Liver (tissue), 9 donors: ENCODE data around the gene OR13C9. TPM values are rescaled to one million over a fixed set of nuclear protein-coding genes. Genes with fewer than 3 reads are reported as not detected.

ENCODE experiments used
- DNase-seq: peaks from one replicate; pipeline ENCODE4 v3.0.0-alpha.2; 2017; ENCODE audit warnings: low spot score
- H3K27ac ChIP-seq, 2 donors: one replicate each; pipeline ENCODE4 v1.7.0; 2013; ENCODE audit warnings: inconsistent platforms in 2 of 2, low read length in 2 of 2, control low read depth in 1 of 2, low read depth in 1 of 2, mild to moderate bottlenecking in 1 of 2
- H3K27me3 ChIP-seq, 4 donors: one replicate each; pipeline versions ENCODE4 v1.6.1 to v1.7.0; 2013; ENCODE audit warnings: low read length in 3 of 4, inconsistent platforms in 1 of 4, mild to moderate bottlenecking in 1 of 4, moderate library complexity in 1 of 4; ENCODE audit not compliant: control insufficient read depth in 4 of 4, insufficient read depth in 4 of 4
- H3K36me3 ChIP-seq, 4 donors: one replicate each; pipeline versions ENCODE4 v1.6.1 to v1.7.0; 2013; ENCODE audit warnings: low read length in 3 of 4, mild to moderate bottlenecking in 3 of 4, low read depth in 1 of 4, moderate library complexity in 1 of 4; ENCODE audit not compliant: control insufficient read depth in 4 of 4, insufficient read depth in 3 of 4
- H3K4me1 ChIP-seq, 4 donors: one replicate each; pipeline versions ENCODE4 v1.6.1 to v1.7.0; 2013; ENCODE audit warnings: low read length in 3 of 4, mild to moderate bottlenecking in 3 of 4, moderate library complexity in 1 of 4; ENCODE audit not compliant: control insufficient read depth in 4 of 4, insufficient read depth in 4 of 4
- H3K4me3 ChIP-seq, 3 donors: one replicate each; pipeline versions ENCODE4 v1.6.1 to v1.7.0; 2013; ENCODE audit warnings: low read length in 3 of 3, control low read depth in 1 of 3, low read depth in 1 of 3, mild to moderate bottlenecking in 1 of 3
- H3K9ac ChIP-seq, 2 donors: one replicate each; pipeline ENCODE4 v1.7.0; 2013; ENCODE audit warnings: low read length in 2 of 2, mild to moderate bottlenecking in 2 of 2, moderate library complexity in 2 of 2, control low read depth in 1 of 2, low read depth in 1 of 2
- H3K9me3 ChIP-seq, 4 donors: one replicate each; pipeline versions ENCODE4 v1.6.1 to v1.7.0; 2013; ENCODE audit warnings: low read length in 3 of 4; ENCODE audit not compliant: control insufficient read depth in 4 of 4
- EGR1 ChIP-seq, 2 donors: IDR thresholded peaks; 2 replicates each; pipeline ENCODE4 v1.6.1; 2016 to 2018; ENCODE audit warnings: antibody characterized with exemption in 2 of 2, low read depth in 2 of 2
- FOXA1 ChIP-seq: IDR thresholded peaks from 2 replicates; pipeline ENCODE4 v1.6.1; 2016; ENCODE audit warnings: antibody characterized with exemption
- FOXA2 ChIP-seq: IDR thresholded peaks from 2 replicates; pipeline ENCODE4 v1.6.1; 2016; ENCODE audit warnings: antibody characterized with exemption
- GABPA ChIP-seq, 2 donors: IDR thresholded peaks in 1 of 2; conservative IDR thresholded peaks in 1 of 2; 2 replicates each; pipeline ENCODE4 v1.6.1; 2016; ENCODE audit warnings: antibody characterized with exemption in 2 of 2, mild to moderate bottlenecking in 1 of 2, moderate library complexity in 1 of 2
- HNF4A ChIP-seq, 2 donors: conservative IDR thresholded peaks; 2 replicates each; pipeline ENCODE4 v1.6.1; 2016; ENCODE audit warnings: antibody characterized with exemption in 2 of 2, mild to moderate bottlenecking in 2 of 2
- JUND ChIP-seq, 2 donors: IDR thresholded peaks; 2 replicates each; pipeline ENCODE4 v1.6.1; 2016; ENCODE audit warnings: antibody characterized with exemption in 2 of 2
- NR2F2 ChIP-seq: IDR thresholded peaks from 2 replicates; pipeline ENCODE4 v1.6.1; 2016; ENCODE audit warnings: antibody characterized with exemption
- RXRA ChIP-seq, 2 donors: IDR thresholded peaks; 2 replicates each; pipeline ENCODE4 v1.6.1; 2017 to 2018; ENCODE audit warnings: antibody characterized with exemption in 2 of 2, mild to moderate bottlenecking in 1 of 2
- YY1 ChIP-seq: IDR thresholded peaks from 2 replicates; pipeline ENCODE4 v1.6.1; 2016; ENCODE audit warnings: antibody characterized with exemption, mild to moderate bottlenecking
- whole genome bisulfite sequencing: extraction: QIAGEN DNeasy Blood & Tissue Kit; methylation state at CpG from one replicate; pipeline ENCODE4 v1.1.7; 2013; 5-methylcytosine and 5-hydroxymethylcytosine counted together
- polyA plus RNA-seq, 2 donors: library from polyadenylated mRNA; stranded (reverse) in 1 of 2; unstranded in 1 of 2; fragments of 200-250 nt in 1 of 2; fragments of >200 nt in 1 of 2; fragmentation: Nextera tagmentation in 1 of 2; extraction: Ambion mirVana in 1 of 2; gene quantifications; one replicate each; pipeline versions ENCODE4 v1.2.1 to v1.2.3, GENCODE V29; 2013 to 2015
- total RNA-seq, 2 donors: library from RNA; depleted of rRNA; stranded (reverse); fragments of >200 nt; gene quantifications; one replicate each; pipeline ENCODE4 v1.2.3, GENCODE V29; 2014
- TF ChIP-seq, protein P1 (sequence below): fragments of 150-350 bp; IDR thresholded peaks from 2 replicates; pipeline ENCODE4 v1.5.1; 2017; ENCODE audit warnings: improper control_type of control experiment, low read depth, low read length; ENCODE audit not compliant: missing input control
- TF ChIP-seq, protein P2 (sequence below): IDR thresholded peaks from 2 replicates; pipeline ENCODE4 v1.6.1; 2016; ENCODE audit warnings: antibody characterized with exemption
- TF ChIP-seq, protein P3 (sequence below): IDR thresholded peaks from 2 replicates; pipeline ENCODE4 v1.6.1; 2016; ENCODE audit warnings: antibody characterized with exemption
- TF ChIP-seq, protein P4 (sequence below): IDR thresholded peaks from 2 replicates; pipeline ENCODE4 v1.6.1; 2016; ENCODE audit warnings: antibody characterized with exemption
- donor health status: healthy.
- donor health status: healthy.
- donor health status: healthy.
- donor health status: healthy.
- donor health status: healthy.

OR13C9 gene
- total and polyA plus RNA-seq, 4 donors = 0.25 TPM; not detected in 3

DNA sequence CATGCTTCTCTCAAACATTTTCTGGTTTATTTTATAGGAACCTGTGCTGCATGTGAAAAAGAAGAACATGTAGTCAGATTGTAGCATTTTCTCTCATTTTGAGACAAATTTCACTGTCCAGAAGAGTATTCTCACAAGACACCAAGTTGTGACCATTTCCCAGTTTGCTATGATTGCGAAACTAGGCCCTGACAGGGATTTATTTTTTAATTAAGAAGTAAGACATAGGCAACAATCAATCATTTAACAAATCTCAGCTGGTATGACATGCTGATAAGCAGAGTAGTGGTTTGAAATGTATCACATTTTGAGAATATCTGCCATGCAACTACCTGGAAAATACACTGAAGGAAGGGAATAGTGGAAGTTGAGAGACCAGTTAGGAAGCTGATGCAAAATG, 37.4 kb downstream of the OR13C9 start:
- no peaks in the 10 kb centered on the region for H3K27me3 ChIP-seq
- DNase-seq = no peak
- no peaks in the 10 kb centered on the region for H3K9me3 ChIP-seq
- H3K36me3 ChIP-seq = no peaks in the 10 kb centered on the region
- TF ChIP-seq GABPA (IDR thresholded peaks at IDR 0.05 in 1 of 2, conservative IDR thresholded peaks at IDR 0.05 in 1 of 2) (no peak), HNF4A (conservative IDR thresholded peaks at IDR 0.05) (no peak)
- H3K9ac ChIP-seq = no peak overlapping the region
- 95% methylated on average over 1 of the region's 1 CpG for WGBS
- H3K4me3 ChIP-seq = no peak overlapping the region
- no peak overlapping the region for H3K27ac ChIP-seq
- no peaks in the 10 kb centered on the region for H3K4me1 ChIP-seq

DNA sequence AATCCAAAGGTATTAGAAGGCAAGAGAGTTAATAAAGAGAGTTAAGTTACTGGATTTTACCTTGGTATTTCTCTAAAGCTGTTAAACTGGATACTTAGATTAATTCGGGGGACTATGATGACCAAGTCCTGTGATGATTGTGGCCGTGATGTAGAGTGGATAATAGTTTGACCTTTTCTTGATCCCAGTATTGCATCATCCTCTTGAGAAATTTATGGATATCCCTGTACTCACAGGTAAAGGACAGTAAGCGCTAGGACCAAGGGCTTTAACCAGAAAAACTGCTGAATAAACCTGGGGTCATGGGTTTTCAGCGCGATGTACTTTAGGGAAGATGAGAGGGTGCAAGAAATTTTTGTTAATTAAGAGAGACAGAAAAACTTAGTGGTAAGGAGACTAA, 40.7 kb downstream of the OR13C9 start:
- DNase-seq = no peak
- H3K4me1 ChIP-seq = no peaks in the 10 kb centered on the region
- H3K9me3 ChIP-seq = peaks cover 0 to 7% (median 2%) of the 10 kb centered on the region in 4 donors
- 74% methylated on average over 5 of the region's 5 CpGs for WGBS
- H3K9ac ChIP-seq = no peak overlapping the region
- no peak overlapping the region for H3K27ac ChIP-seq
- no peak for TF ChIP-seq FOXA1
- no peak overlapping the region for H3K4me3 ChIP-seq
- no peaks in the 10 kb centered on the region for H3K36me3 ChIP-seq
- no peaks in the 10 kb centered on the region for H3K27me3 ChIP-seq

DNA sequence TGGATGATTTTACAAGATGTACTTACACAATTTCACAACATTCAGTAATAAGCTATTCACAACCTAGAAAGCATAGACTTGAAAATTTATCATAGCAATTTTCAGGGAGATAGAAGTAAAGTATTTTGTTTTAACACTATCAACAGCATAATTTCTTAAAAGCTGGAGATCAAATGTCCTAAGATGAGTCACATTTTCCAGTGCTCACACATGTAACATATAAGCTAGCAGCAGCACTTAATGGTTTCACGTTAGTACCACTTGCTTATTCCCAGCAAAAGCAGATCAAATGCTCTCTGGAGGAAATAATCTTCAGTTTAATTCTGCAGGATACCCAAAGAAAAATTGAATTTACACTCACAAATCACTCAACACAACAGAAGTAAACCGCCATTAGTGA, 42.5 kb downstream of the OR13C9 start:
- WGBS = 75% methylated on average over 2 of the region's 2 CpGs
- H3K9me3 ChIP-seq = peaks cover 0 to 8% (median 5%) of the 10 kb centered on the region in 4 donors
- no peak overlapping the region for H3K9ac ChIP-seq
- H3K27ac ChIP-seq = no peak overlapping the region
- H3K4me1 ChIP-seq = no peaks in the 10 kb centered on the region
- H3K27me3 ChIP-seq = no peaks in the 10 kb centered on the region
- no peak overlapping the region for H3K4me3 ChIP-seq
- H3K36me3 ChIP-seq = no peaks in the 10 kb centered on the region
- TF ChIP-seq NR2F2 (no peak), EGR1 (IDR thresholded peaks at IDR 0.05; ENCODE audit: low read depth in 2 of 2) (no peak), YY1 (no peak), RXRA (IDR thresholded peaks at IDR 0.05) (no peak)
- TF ChIP-seq, protein P1, sequence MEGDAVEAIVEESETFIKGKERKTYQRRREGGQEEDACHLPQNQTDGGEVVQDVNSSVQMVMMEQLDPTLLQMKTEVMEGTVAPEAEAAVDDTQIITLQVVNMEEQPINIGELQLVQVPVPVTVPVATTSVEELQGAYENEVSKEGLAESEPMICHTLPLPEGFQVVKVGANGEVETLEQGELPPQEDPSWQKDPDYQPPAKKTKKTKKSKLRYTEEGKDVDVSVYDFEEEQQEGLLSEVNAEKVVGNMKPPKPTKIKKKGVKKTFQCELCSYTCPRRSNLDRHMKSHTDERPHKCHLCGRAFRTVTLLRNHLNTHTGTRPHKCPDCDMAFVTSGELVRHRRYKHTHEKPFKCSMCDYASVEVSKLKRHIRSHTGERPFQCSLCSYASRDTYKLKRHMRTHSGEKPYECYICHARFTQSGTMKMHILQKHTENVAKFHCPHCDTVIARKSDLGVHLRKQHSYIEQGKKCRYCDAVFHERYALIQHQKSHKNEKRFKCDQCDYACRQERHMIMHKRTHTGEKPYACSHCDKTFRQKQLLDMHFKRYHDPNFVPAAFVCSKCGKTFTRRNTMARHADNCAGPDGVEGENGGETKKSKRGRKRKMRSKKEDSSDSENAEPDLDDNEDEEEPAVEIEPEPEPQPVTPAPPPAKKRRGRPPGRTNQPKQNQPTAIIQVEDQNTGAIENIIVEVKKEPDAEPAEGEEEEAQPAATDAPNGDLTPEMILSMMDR = no peak
- TF ChIP-seq, protein P2, sequence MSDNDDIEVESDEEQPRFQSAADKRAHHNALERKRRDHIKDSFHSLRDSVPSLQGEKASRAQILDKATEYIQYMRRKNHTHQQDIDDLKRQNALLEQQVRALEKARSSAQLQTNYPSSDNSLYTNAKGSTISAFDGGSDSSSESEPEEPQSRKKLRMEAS = no peak
- TF ChIP-seq, protein P3, sequence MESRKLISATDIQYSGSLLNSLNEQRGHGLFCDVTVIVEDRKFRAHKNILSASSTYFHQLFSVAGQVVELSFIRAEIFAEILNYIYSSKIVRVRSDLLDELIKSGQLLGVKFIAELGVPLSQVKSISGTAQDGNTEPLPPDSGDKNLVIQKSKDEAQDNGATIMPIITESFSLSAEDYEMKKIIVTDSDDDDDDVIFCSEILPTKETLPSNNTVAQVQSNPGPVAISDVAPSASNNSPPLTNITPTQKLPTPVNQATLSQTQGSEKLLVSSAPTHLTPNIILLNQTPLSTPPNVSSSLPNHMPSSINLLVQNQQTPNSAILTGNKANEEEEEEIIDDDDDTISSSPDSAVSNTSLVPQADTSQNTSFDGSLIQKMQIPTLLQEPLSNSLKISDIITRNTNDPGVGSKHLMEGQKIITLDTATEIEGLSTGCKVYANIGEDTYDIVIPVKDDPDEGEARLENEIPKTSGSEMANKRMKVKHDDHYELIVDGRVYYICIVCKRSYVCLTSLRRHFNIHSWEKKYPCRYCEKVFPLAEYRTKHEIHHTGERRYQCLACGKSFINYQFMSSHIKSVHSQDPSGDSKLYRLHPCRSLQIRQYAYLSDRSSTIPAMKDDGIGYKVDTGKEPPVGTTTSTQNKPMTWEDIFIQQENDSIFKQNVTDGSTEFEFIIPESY = no peak
- no peak for DNase-seq

DNA sequence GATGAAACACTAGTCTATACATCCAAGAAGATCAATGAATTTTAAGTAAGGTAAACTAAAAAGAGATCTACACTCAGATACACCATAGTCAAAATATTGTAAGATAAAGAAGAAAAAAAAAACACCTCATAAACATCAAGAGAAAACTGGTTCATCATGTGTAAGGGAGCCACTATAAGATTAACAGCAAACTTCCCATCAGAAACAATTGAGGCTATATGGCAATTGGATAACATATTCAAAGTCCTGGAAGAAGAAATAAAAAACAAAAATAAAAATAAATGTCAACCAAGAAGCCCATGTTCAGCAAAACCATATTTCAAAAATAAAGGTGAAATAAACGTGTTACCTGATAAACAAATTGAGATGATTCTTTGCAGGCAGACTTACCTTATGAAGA, 45.4 kb downstream of the OR13C9 start:
- Histone ChIP-seq H3K4me3 (no peak overlapping the region), H3K9me3 (peaks cover 0 to 8% (median 5%) of the 10 kb centered on the region in 4 donors), H3K4me1 (no peaks in the 10 kb centered on the region), H3K27ac (no peak overlapping the region), H3K9ac (no peak overlapping the region), H3K27me3 (no peaks in the 10 kb centered on the region), H3K36me3 (no peaks in the 10 kb centered on the region)
- TF ChIP-seq EGR1 (IDR thresholded peaks at IDR 0.05; ENCODE audit: low read depth in 2 of 2) (no peak), JUND (IDR thresholded peaks at IDR 0.05) (no peak), GABPA (IDR thresholded peaks at IDR 0.05 in 1 of 2, conservative IDR thresholded peaks at IDR 0.05 in 1 of 2) (no peak), FOXA2 (no peak), YY1 (no peak), HNF4A (conservative IDR thresholded peaks at IDR 0.05) (no peak), NR2F2 (no peak)
- TF ChIP-seq, protein P1 = no peak
- TF ChIP-seq, protein P4, sequence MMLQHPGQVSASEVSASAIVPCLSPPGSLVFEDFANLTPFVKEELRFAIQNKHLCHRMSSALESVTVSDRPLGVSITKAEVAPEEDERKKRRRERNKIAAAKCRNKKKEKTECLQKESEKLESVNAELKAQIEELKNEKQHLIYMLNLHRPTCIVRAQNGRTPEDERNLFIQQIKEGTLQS = no peak
- TF ChIP-seq, protein P3 = no peak
- DNase-seq = no peak
- 57% methylated on average over 1 of the region's 1 CpG for WGBS
